DMS153 treated with DMSO at 0.1 percent for 48 hours (cell line): ENCODE measurements around the gene PIGN.

Experiments used
- DNase-seq: peaks from one replicate; lab custom pipeline; 2025; ENCODE audit not compliant: unreplicated experiment; lab: John Stamatoyannopoulos, UW

PIGN gene

DNA sequence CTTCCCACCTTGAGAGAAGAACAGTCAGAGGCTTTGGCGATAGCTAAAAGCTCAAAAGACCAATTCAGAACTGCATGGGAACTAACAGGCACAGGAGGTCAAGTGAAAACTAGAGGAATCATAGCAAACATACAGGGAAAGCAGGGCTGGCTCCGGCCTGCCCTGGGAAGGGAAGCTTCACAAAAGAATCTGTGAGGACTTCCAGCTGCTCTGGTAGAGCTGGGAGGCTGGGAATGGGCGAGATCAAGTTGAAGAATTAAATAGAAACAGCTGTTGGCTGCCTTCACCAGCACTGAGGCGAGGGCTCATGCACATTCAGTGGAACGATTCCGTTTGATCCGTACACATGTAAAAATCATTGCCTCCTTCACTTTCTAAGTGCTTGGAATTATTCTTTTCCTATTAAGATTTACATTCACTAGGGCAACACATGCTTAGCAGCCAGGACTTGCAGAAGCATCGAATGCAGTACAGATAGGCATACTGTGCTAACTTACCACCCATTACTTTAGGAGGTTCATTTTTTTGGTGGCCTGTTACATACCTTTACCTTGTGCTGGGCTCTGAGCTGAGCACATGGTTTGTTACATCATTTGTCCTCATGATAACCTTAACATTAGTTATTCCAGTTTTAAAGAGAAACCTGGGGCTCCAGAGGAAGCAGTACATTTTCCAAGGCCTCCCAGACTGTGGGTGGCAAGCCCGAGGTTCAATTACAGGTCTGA lies 168.7 kb downstream of the PIGN start:
- DNase-seq = no peak

DNA sequence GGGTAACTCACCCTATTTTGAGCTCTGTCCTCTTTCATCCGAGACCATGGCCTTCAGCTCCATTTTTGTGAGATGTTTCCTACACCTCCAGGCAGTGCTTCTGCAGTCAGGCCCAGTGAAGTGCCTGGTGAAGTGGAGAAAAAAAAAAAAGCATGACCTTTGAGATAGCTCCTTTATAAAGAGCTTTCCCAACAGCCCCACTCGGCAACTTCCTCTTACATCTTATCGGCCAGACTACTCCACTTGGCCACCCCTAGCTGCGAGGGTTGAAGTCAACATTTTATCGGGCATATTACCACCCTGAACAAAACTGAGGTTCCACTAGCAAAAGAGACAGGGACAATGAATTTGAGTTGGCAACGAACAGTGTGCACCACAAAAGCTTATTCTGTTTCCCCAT lies 169.2 kb downstream of the PIGN start:
- DNase-seq = no peak

DNA sequence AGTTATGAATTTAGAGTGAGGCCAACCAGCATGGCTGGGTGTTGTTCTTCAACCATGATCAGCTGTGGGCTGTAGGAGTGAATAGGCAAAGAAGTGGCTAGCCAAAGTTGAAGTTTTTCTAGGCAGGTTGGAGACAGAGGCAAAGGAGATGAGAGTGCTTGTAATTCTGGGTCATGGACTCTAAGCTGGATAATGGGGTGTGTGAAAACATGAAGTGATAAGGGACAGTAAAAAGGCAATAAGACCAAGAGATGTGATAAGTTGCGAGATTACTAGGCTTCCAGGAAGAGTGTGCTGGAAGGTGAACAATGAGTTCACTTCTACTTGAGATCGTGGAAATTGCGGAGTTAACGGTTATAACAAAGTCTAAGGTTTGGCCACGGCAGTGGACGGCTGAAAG lies 175.4 kb downstream of the PIGN start:
- no peak for DNase-seq

DNA sequence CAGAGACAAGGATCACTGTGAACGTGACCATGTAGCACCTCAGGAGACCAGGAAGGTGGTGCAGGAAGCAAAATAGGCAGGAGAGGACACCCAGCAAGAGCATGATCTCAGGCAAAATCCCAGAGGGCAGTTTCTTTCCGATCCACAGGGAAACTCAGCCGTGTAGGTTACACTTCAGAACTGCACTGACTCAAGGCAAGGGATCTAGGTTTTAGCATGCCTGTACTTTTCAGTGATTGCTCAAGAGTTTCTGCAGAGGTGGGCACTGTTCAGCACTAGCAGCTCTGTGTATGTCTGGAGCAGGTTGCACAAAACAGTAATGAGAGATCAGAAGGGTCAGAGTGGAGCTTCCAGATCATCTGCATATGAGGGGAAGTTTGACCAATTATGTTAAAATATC lies 177.3 kb downstream of the PIGN start:
- no peak for DNase-seq

DNA sequence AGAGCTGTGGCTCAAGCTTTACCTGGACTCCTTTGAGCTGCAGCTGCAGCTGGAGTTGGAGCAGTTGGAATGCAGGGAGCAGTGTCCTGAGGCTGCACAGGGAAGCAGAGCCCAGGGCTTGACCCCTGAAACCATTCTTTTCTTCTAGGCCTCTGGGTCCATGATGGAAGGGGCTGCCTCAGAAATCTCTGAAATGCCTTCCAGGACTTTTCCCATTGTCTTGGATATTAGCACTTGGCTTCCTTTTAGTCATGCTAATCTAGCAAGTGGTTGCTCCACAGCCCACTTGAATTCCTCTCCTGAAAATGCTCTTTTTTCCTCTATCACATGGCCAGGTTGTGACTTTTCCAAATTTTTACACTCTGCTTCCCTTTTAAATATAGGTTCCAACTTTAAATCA lies 185.5 kb downstream of the PIGN start:
- no peak for DNase-seq

DNA sequence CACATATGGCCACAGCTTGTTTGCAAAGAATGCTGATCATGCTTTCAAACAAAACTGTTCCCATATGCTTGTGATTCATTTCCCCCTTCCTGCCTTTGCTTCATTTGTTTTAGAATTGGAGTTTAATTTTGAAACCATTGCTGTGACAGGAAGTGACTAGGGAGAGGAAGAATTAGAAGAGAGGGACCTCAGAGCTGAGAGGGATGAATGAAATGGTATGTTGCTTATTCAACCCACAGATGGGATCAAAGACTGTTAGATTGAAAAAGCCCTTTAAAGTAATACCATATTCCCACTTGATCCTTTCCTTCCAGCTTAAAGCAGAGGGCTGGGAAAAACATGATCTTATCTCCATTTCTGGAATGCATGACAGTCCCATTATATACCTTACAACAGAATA lies 187.9 kb downstream of the PIGN start:
- DNase-seq = no peak

DNA sequence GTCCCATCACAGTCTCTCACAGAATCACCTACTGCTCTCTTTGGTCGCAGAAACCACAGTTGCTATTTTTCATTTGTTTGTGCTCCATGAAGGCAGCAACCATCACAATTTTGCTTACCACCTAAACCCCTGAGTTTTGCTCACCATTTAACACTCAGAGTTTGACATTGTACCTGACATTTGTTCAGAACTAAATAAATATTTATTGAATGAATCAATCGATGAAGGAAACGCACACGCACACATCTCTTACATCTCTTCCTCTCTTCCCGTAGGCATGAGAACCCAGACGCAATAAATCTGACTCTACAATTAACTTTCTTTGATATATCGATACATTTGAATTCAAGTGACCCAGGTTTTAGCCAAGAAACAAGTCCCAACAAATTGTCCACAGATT lies 188.5 kb downstream of the PIGN start:
- no peak for DNase-seq

DNA sequence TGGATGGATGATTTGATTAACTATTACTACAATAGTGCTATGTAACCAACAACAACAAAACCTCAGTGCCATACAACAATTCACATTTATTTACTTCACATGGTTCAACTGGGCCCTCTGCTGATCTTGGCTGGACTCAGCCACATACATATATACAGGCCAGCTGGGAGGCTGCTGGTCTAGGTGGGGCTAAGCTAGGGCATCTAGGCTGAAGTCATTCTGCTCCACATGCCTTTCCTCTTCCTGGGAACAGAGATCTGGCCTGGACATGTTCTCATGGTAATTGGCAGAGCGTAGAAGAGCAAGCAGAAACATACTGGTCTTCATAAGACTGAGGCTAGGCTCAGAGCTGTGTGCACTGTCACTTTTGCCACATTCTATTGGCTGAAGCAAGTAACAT lies 191.2 kb downstream of the PIGN start:
- DNase-seq = no peak

DNA sequence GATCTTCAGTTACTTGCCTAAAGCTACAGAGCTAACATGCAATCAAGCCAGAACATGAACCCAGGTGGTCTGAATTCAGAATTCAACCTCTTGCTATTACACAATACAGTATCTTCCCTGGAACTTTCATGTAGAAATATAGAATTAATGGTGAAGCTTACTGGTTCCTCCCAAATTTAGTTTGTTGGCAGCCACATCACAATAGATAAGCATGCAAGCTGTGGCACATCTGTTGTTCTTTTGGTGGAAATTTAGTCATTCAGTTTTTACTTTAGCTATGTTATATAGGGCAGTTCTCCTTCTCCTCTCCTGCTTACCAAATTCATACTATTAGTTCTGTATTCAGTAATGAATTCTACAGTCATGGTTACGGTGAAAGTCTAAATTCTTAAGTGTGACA lies 193.0 kb downstream of the PIGN start:
- no peak for DNase-seq

DNA sequence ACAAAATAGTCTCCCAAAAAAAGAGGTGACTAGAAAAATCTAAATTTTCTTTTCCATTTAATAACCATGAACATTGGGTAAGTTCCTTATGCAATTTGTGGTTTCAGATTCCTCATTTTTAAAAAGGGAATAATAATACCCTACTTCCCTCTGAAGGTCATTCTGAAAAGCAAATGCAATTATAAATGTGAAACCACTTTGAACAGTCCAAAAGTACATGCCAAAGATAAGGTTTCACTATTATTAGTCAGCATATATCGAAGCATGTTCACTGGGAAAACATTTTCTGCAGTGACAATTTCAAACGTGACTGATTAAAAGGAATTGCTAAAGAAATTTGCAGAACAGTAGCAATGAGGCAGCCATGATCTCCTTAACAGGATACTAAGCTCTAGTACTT lies 193.9 kb downstream of the PIGN start:
- DNase-seq = no peak

DNA sequence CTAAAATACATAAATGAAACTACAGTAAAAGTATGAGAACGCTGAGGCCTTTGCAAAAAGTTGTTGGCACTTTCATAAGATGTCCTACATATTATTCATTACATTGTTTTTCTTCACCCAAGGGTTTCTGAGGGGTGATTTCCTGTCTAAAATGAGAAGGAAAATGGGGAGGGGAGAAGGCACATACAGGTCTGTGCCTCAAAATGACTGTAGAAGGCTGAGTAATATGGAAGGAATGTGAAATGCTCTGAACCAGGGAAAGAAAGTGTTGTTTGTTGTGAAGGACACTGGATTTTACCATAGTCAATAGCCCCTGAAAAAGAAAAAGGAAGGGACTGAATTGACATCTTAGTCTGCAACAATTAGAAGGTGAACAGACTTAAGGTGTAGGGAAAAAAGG lies 194.6 kb downstream of the PIGN start:
- no peak for DNase-seq

DNA sequence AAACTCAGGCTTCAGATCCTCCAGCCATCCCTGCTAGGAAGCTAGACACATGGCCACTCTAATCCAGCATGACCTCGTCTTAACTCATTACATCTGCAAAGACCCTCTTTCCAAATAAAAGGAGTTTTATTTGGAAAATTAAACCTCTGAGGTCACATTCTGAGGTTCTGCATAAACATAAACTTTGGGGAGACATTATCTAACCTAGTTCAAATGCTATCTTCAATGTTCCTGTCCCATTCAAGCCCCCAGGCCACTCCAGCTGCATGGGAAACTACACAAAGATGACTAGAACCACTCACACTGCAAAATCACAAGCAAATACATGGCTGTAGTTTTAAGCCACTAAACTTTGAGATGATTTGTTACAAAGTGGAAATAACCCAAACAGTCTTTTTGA lies 195.0 kb downstream of the PIGN start:
- no peak for DNase-seq

DNA sequence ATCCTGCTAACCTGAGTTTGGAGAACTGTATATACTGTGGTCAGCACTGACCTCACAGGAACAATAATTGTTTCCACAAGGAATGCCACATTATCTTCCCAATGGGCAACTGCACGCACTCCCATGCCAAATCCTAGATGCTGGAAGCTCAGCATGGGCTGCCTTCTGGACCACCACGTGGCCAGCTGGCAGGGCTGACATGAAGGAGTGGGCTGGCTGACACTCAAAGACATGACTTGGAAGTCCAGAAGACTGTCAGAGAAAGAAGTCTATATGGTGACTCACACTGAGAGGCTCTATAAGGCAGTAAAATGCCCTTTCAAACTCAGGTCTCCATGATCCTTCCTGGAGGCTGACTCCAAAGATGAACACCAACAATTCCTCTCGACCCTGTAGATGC lies 195.7 kb downstream of the PIGN start:
- no peak for DNase-seq
